DND-41 (cell line): ENCODE results near the gene CSRNP3.

Experiments used
- ATAC-seq: fragments of 200-7000 bp; cut with Tn5 transposase; 3 replicates; pipeline ENCODE4 v1.9.1; 2021; ENCODE audit warnings: low read depth; ENCODE audit not compliant: insufficient read depth
- DNase-seq: peaks from one replicate; pipeline ENCODE4 v3.0.0-alpha.2; 2020
- H2AFZ ChIP-seq: 2 replicates; pipeline ENCODE4 v1.6.0; 2012; ENCODE audit warnings: low read depth, low read length
- H3K27ac ChIP-seq: 2 replicates; pipeline ENCODE4 v1.5.1; 2012; ENCODE audit warnings: low read length, inconsistent platforms
- H3K27me3 ChIP-seq: fragments of 200-600 bp; sonication (generic); 2 replicates; pipeline ENCODE4 v1.6.0; 2012; ENCODE audit warnings: low read length, mild to moderate bottlenecking, inconsistent platforms; ENCODE audit not compliant: insufficient read depth, poor library complexity
- H3K36me3 ChIP-seq: 2 replicates; pipeline ENCODE4 v1.5.1; 2012; ENCODE audit warnings: low read length, inconsistent platforms; ENCODE audit not compliant: insufficient read depth
- H3K4me1 ChIP-seq: 2 replicates; pipeline ENCODE4 v1.5.1; 2012; ENCODE audit warnings: mild to moderate bottlenecking, low read length; ENCODE audit not compliant: insufficient read depth
- H3K4me2 ChIP-seq: 2 replicates; pipeline ENCODE4 v1.6.0; 2012; ENCODE audit warnings: mild to moderate bottlenecking, moderate library complexity, low read length, inconsistent platforms; ENCODE audit not compliant: insufficient read depth
- H3K4me3 ChIP-seq, 2 experiments: fragments of 200-600 bp in 1 of 2; shearing (Covaris generic) in 1 of 2; 2 replicates each; pipeline ENCODE4 v1.5.1; 2012 to 2016; ENCODE audit warnings: inconsistent platforms in 2 of 2, low read length in 2 of 2, mild to moderate bottlenecking in 2 of 2, low read depth in 1 of 2, moderate library complexity in 1 of 2
- H3K79me2 ChIP-seq: 2 replicates; pipeline ENCODE4 v1.6.0; 2012; ENCODE audit warnings: low read length, inconsistent platforms; ENCODE audit not compliant: insufficient read depth
- H3K9ac ChIP-seq: 2 replicates; pipeline ENCODE4 v1.6.0; 2012; ENCODE audit warnings: low read depth, mild to moderate bottlenecking, inconsistent platforms, low read length, moderate library complexity
- H3K9me3 ChIP-seq: 2 replicates; pipeline ENCODE4 v1.5.1; 2012; ENCODE audit warnings: low read length, moderate library complexity, mild to moderate bottlenecking, inconsistent platforms; ENCODE audit not compliant: insufficient read depth, severe bottlenecking
- H4K20me1 ChIP-seq: 2 replicates; pipeline ENCODE4 v1.6.0; 2012; ENCODE audit warnings: low read length; ENCODE audit not compliant: insufficient read depth
- CTCF ChIP-seq: IDR thresholded peaks from 2 replicates; pipeline ENCODE4 v1.5.1; 2012; ENCODE audit warnings: borderline replicate concordance, low read length, moderate library complexity, mild to moderate bottlenecking; ENCODE audit not compliant: poor library complexity, severe bottlenecking; ENCODE audit errors: extremely low read depth
- EZH2 ChIP-seq: IDR thresholded peaks from 3 replicates; pipeline ENCODE4 v1.6.1; 2012; ENCODE audit warnings: borderline replicate concordance, low read depth, mild to moderate bottlenecking, moderate library complexity, low read length, inconsistent platforms; ENCODE audit not compliant: severe bottlenecking

CSRNP3 gene

GRCh38 chr2:165633431-165633830 is 163.9 kb downstream of the CSRNP3 start:
- Histone ChIP-seq H3K27me3 (no peaks in the 10 kb centered on the region), H2AFZ (no peak overlapping the region), H3K4me2 (no peak overlapping the region), H3K27ac (no peak overlapping the region), H3K9me3 (no peaks in the 10 kb centered on the region), H4K20me1 (no peaks in the 10 kb centered on the region), H3K79me2 (no peaks in the 10 kb centered on the region), H3K4me3 (no peak overlapping the region), H3K4me1 (no peaks in the 10 kb centered on the region), H3K36me3 (no peaks in the 10 kb centered on the region), H3K9ac (no peak overlapping the region)
- DNase-seq: no peak
- no peak for ATAC-seq
- no peak for TF ChIP-seq CTCF
- TF ChIP-seq EZH2: no peak

GRCh38 chr2:165634282-165634681 is 164.8 kb downstream of the CSRNP3 start:
- TF ChIP-seq EZH2 (no peak), CTCF (no peak)
- Histone ChIP-seq H3K4me1 (no peaks in the 10 kb centered on the region), H3K4me2 (no peak overlapping the region)

GRCh38 chr2:165634855-165635254 is 165.4 kb downstream of the CSRNP3 start:
- Histone ChIP-seq H3K79me2 (no peaks in the 10 kb centered on the region), H3K9me3 (no peaks in the 10 kb centered on the region), H3K4me3 (no peak overlapping the region), H3K27ac (no peak overlapping the region), H3K36me3 (no peaks in the 10 kb centered on the region), H3K9ac (no peak overlapping the region), H3K4me2 (no peak overlapping the region), H4K20me1 (no peaks in the 10 kb centered on the region), H2AFZ (no peak overlapping the region), H3K4me1 (no peaks in the 10 kb centered on the region), H3K27me3 (no peaks in the 10 kb centered on the region)
- no peak for TF ChIP-seq CTCF
- TF ChIP-seq EZH2: no peak
- DNase-seq (no peak), ATAC-seq (no peak)

More at GRCh38 chr2:165634282-165634681, 164.8 kb downstream of the CSRNP3 start:
- Histone ChIP-seq H3K27me3 (no peaks in the 10 kb centered on the region), H3K36me3 (no peaks in the 10 kb centered on the region), H2AFZ (no peak overlapping the region), H3K9ac (no peak overlapping the region), H3K27ac (no peak overlapping the region), H3K9me3 (no peaks in the 10 kb centered on the region), H4K20me1 (no peaks in the 10 kb centered on the region), H3K4me3 (no peak overlapping the region), H3K79me2 (no peaks in the 10 kb centered on the region)
- ATAC-seq (no peak), DNase-seq (no peak)

- Histone ChIP-seq H3K9ac (no peak overlapping the region), H3K9me3 (no peaks in the 10 kb centered on the region), H3K79me2 (no peaks in the 10 kb centered on the region), H3K27ac (no peak overlapping the region), H3K36me3 (no peaks in the 10 kb centered on the region), H3K4me3 (no peak overlapping the region), H4K20me1 (no peaks in the 10 kb centered on the region), H3K4me1 (no peaks in the 10 kb centered on the region), H3K27me3 (no peaks in the 10 kb centered on the region), H2AFZ (no peak overlapping the region), H3K4me2 (no peak overlapping the region)
- TF ChIP-seq CTCF (no peak), EZH2 (no peak)
- no peak for ATAC-seq
- DNase-seq: no peak
Measured at GRCh38 chr2:165635532-165635931, 166.0 kb downstream of the CSRNP3 start.
